A673 (cell line): ENCODE data around the gene CMTM7.

Experiments used
- CTCF ChIP-seq: fragments of 300-800, 200-600 bp; sonication (generic); conservative IDR thresholded peaks from 2 replicates; pipeline ENCODE4 v1.5.1; 2017; ENCODE audit warnings: low read depth, mild to moderate bottlenecking, antibody characterized with exemption, low read length, moderate library complexity, mixed read lengths
- EZH2 ChIP-seq: fragments of 200-600 bp; sonication (generic); IDR thresholded peaks from 2 replicates; pipeline ENCODE4 v1.6.1; 2017; ENCODE audit warnings: borderline replicate concordance, low read depth, mild to moderate bottlenecking, mixed read lengths, antibody characterized with exemption, low read length; ENCODE audit not compliant: poor library complexity, severe bottlenecking

- TF ChIP-seq CTCF (no peak), EZH2 (no peak)
Observed at GRCh38 chr3:32480604-32481003, 89.0 kb downstream of the CMTM7 start.
